HL-60/S4 (cell line): ENCODE measurements around the gene TOPAZ1.

Experiments used
- in situ Hi-C: fragments of 300-500 bp; cut with MboI; formaldehyde crosslinking; loops from 2 replicates; pipeline ENCODE4 v1.14.3; 2022; ENCODE audit warnings: low sequenced_read_pairs

The TOPAZ1 gene

GRCh38 chr3:44240061-44240460, 1.6 kb upstream of the TOPAZ1 start:
- in situ Hi-C loops, result no loop called here

- in situ Hi-C loops, result no loop called here
Observed at GRCh38 chr3:44242721-44243120, 1.0 kb downstream of the TOPAZ1 start.

- in situ Hi-C loops, result no loop called here
Observed at GRCh38 chr3:44248152-44248551, 6.5 kb downstream of the TOPAZ1 start.

- in situ Hi-C loops, result no loop called here
Observed at GRCh38 chr3:44252332-44252959, 10.8 kb downstream of the TOPAZ1 start.

- in situ Hi-C loops, result no loop called here
Observed at GRCh38 chr3:44259404-44259803, 17.7 kb downstream of the TOPAZ1 start.

GRCh38 chr3:44264146-44264545, 22.5 kb downstream of the TOPAZ1 start:
- in situ Hi-C loops, result no loop called here

GRCh38 chr3:44265815-44266214, 24.1 kb downstream of the TOPAZ1 start:
- in situ Hi-C loops, result no loop called here

GRCh38 chr3:44272191-44272590, 30.5 kb downstream of the TOPAZ1 start:
- in situ Hi-C loops, result no loop called here

- in situ Hi-C loops, result no loop called here
Observed at GRCh38 chr3:44277925-44278324, 36.2 kb downstream of the TOPAZ1 start.

GRCh38 chr3:44280077-44280476, 38.4 kb downstream of the TOPAZ1 start:
- in situ Hi-C loops, result no loop called here

- in situ Hi-C loops, result no loop called here
Observed at GRCh38 chr3:44280631-44281030, 38.9 kb downstream of the TOPAZ1 start.

GRCh38 chr3:44284949-44285348, 43.3 kb downstream of the TOPAZ1 start:
- in situ Hi-C loops, result no loop called here

- in situ Hi-C loops, result no loop called here
Observed at GRCh38 chr3:44289882-44290462, 48.3 kb downstream of the TOPAZ1 start.

GRCh38 chr3:44292276-44292675, 50.6 kb downstream of the TOPAZ1 start:
- in situ Hi-C loops, result no loop called here

- in situ Hi-C loops, result no loop called here
Observed at GRCh38 chr3:44292947-44293346, 51.3 kb downstream of the TOPAZ1 start.

GRCh38 chr3:44297255-44297654, 55.6 kb downstream of the TOPAZ1 start:
- in situ Hi-C loops, result no loop called here

GRCh38 chr3:44301746-44302145, 60.1 kb downstream of the TOPAZ1 start:
- in situ Hi-C loops, result no loop called here

GRCh38 chr3:44309500-44309899, 67.8 kb downstream of the TOPAZ1 start:
- in situ Hi-C loops, result no loop called here

GRCh38 chr3:44318891-44319311, 77.2 kb downstream of the TOPAZ1 start:
- in situ Hi-C loops, result no loop called here

- in situ Hi-C loops, result no loop called here
Observed at GRCh38 chr3:44321335-44321734, 79.6 kb downstream of the TOPAZ1 start.

GRCh38 chr3:44323341-44323955, 81.8 kb downstream of the TOPAZ1 start:
- in situ Hi-C loops, result no loop called here

GRCh38 chr3:44324584-44324983, 82.9 kb downstream of the TOPAZ1 start:
- in situ Hi-C loops, result no loop called here
